Pons (tissue), 1 donor: ENCODE results near the gene ADRA2B.

ENCODE experiments used
- DNase-seq: peaks from one replicate; pipeline ENCODE4 v3.0.0-alpha.2; 2016; ENCODE audit warnings: low spot score

ADRA2B gene

DNA sequence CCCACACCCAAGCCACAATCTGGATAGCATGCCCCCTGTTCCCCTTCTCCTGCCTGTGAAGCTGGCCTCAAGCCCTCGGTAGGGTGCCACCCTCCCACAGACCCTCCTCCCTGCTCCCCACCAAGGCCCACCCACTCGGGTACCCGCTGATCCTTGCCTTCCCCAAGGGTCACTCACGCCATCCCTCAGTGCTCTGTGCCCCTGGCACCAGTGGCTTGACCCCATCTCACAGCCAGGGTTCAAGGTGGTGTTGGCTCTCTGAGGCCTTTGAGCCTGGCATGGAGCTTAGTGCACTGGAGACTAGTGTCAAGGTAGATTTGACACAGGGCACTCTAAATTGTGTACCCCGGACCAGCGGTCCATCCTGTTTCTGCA lies 11.9 kb downstream of the ADRA2B start:
- DNase-seq, result no peak

- no peak for DNase-seq
These were observed 12.4 kb downstream of the ADRA2B start for GRCh38 chr2:96103761-96104486.

DNA sequence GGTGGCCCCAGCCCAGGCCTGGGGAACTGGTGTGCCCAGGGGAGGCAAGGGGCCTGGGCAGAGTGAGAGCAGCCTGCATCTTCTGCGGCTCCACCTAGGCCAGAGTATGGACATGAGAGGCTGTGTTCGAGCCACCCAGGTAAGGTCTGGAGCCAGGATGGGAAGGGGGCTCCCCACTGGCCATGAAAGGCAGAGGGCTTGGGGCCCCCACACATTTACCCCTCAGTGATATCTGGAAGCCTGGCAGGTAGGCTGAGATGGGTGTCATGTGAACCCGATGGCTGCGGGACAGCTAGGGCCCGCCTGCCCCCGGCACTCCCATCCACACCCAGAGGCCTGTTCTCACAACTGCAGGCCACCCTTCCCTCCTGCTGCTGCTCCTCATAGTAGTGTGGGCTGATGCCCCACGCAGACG lies 13.2 kb downstream of the ADRA2B start:
- no peak for DNase-seq

GRCh38 chr2:96102596-96103186 lies 13.7 kb downstream of the ADRA2B start:
- no peak for DNase-seq

GRCh38 chr2:96100893-96101304 lies 15.5 kb downstream of the ADRA2B start:
- no peak for DNase-seq

GRCh38 chr2:96099861-96100798 lies 16.2 kb downstream of the ADRA2B start:
- DNase-seq, result no peak

DNA sequence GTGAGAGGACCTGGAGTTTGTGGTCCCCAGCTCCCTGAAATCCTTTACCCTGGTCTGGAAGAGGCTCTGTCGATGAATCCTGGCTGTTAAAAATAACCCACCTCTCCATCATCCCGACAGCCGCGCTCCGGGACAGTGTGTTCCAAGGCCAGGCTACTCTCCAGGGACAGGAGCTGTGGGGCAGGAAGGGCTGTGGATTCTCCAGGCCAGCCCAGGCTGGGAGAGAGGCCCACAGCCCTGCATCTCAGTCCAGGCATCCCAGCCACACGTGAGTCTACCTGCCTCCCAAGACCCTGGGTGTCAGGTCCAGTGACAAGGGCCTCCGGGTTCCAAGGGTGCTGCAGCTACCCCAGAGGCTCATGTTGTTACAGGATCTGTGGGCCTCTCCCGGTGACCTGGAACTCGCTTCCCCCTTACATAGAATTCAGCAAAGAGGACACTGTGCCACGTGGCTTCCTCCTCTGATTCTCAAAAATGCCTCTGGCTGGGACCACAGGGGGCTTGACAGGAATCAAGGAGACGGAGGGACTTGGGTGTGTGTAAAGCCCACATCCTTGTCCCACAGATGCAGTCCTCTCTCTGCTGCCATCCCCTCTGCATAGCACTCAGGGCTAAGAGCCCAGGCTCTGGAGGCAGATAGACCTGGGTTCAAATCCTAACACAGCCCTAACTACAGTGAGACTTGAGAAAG lies 17.3 kb downstream of the ADRA2B start:
- DNase-seq, result no peak

- DNase-seq, result no peak
These were observed 18.2 kb downstream of the ADRA2B start for GRCh38 chr2:96097951-96098823.

DNA sequence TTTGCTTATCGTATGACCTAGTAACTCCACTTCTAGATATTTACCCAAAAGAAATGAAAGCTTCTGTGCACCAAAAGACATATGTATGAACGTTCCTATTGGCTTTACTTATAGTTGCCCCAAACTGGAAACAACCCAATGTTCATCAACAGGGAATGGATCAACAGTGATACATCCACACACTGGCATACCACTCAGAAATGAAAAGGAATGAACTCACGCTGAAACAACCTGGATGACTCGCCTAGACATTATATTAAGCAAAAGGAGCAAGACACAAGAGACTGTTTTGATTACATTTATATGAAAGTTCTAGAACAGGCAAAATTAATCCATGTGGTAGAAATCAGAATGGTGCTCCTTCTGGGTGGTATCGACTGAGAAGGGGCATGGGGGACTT lies 18.9 kb downstream of the ADRA2B start:
- no peak for DNase-seq

DNA sequence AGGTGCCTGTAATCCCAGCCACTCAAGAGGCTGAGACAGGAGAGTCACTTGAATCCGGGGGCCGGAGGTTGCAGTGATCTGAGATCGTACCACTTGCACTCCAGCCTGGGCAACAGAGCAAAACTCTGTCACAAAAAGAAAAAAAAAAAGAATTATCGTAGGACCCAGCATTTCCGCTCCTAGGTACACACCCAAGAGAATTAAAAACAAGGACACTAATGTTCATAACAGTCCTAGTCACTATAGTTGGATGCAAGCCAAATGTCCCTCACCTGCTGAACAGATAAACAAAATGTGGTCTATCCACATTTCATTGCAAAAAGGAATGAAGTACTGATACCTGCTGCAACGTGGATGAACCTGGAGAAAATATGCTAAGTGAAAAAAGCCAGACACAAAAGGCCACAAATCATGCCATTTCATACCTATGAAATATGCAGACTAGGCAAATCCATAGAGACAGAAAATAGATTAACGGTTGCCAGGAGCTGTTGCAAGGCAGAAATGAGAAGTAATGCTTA lies 21.2 kb downstream of the ADRA2B start:
- DNase-seq, result no peak

DNA sequence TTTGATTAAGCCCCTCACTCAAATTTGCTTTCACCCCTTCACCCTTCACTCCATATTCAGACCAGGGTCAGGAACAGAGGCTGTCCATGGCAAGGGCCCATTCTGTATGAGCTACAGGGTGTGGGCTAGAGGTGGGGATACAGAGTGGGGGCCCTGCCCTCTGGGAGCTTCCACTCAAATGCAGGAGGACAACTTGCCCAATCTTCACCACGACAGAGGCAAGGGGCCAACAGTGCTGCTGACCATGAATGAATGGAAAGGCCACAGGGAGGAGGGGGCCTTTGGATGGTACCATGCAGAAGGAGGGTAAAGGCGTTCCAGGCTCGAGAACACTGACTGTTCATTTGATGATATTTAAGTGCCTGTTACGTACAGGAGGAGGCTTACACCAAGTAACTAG lies 22.8 kb downstream of the ADRA2B start:
- no peak for DNase-seq

GRCh38 chr2:96092951-96093350 lies 23.4 kb downstream of the ADRA2B start:
- no peak for DNase-seq

DNA sequence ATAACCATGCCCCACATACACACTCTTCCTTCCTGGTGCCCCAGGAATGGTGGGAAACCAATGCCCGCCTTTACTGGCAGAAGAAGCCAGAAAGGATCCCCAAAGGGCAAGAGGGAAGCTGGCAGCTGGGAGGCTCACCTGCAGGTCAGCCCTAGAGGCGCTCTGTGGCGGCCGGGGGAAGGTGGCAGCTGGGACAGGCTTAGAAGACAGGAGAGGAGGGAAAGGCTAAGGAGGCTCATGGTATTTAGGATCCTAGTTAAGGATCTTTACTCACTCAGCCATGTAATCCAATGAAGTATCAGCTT lies 23.8 kb downstream of the ADRA2B start:
- no peak for DNase-seq

DNA sequence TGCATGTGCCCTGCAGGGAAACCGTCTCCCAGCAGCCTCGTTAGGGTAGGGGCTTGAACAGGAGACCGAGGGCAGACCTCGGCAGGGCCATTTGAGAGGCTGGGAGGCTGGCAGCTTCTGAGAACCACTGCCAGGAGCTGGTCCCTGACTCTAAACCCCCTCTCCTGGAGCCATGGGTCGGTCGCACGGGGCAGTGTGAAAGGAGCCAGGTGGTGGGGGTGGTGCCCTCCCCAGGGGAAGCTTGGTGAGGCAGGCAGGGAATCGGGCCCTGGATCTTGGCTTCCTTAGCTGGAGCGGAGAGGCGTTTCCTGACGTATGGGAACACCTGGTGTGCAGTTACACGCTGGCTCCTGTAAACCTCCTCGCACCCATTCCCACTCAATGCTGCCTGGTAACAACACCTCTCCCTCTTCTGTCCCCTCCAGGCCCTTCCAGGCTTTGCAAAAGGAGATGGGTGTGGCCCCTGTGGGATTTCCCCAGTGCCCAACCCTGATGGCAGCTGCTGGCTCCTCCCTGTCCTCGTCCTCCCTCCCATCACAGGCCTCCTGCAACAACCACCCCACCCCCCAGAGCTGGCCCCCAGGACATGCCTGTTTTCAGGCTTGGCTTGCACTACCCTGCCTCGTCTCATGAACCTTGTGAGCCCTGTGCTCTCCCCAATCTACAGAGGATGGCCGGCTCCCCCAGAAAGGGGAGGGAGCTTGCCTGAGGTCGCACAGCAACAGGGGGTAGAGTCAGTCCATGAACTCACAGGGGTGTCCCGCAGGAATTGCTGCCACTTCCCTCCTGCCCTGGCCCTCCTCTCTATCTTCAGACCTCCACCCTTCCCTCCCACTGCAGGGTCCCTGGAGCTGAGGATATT lies 24.4 kb downstream of the ADRA2B start:
- DNase-seq, result no peak

GRCh38 chr2:96091141-96091710 lies 25.1 kb downstream of the ADRA2B start:
- no peak for DNase-seq

GRCh38 chr2:96090196-96090926 lies 26.0 kb downstream of the ADRA2B start:
- DNase-seq, result peak; percentile 64

DNA sequence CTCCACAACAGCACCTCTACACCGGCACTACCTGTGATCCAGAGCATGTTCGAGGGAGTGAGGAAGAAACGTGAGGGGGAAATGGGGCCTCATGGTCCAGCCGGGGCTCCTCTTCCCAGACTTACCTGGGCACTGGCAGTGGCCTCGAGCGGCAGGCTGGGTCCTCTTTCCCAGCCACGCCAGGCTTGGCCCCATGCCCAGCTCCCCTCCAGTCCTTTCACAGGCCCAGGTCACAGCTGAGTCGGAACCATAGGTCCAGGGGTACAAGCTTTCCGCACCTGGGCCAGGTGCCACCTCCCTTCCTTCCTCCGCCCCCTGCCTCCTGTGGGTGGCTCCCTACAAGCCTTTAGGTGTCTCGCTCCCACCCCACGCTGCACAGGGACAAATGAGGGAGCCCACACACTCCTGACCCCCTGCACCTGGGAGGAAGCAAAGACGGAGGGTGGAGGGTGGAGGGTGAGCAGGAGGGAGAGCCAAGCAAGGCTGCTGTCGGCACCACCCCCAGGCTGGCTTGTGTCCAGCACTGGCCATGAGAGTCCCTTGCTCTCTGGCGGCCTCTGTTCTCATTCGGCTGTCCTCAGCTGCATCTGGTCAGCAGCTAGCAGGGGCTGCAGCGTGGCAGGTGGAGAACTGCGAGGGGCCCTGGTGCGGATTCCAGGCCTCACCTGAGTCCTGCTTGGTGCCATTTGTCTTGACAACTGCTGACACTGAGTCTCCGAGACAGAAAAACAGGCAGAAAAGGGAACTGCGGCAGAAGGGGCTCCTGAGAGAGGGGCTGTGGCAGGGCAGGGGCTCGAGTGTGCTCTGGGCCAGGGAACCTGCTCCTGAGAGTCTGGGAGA lies 26.8 kb downstream of the ADRA2B start:
- no peak for DNase-seq
